Astrocyte of the cerebellum (primary cell): ENCODE results near the gene PI4K2B.
A peak's percentile ranks its signal among the peaks of the same experiment; 100 is the strongest.

ENCODE experiments used
- DNase-seq: peaks from one replicate; pipeline ENCODE4 v3.0.0-alpha.2; 2011; ENCODE audit warnings: low read depth
- H3K4me3 ChIP-seq: 2 replicates; pipeline ENCODE4 v1.5.1; 2011; ENCODE audit warnings: mild to moderate bottlenecking, low read depth, low read length, moderate library complexity
- CTCF ChIP-seq: IDR thresholded peaks from 2 replicates; pipeline ENCODE4 v1.5.1; 2012; ENCODE audit warnings: low read length, low read depth, moderate library complexity, mild to moderate bottlenecking; ENCODE audit errors: missing control alignments
- in situ Hi-C: cut with HindIII; loops from 2 replicates; pipeline ENCODE4 v1.10.0; 2017; ENCODE audit warnings: low sequenced_read_pairs

The PI4K2B gene

GRCh38 chr4:25233737-25234389 lies at the start of gene PI4K2B:
Gene PI4K2B, plus strand, starts transcription at chr4:25234033. Its CDS starts 131 bp downstream, at chr4:25234164.
- DNase-seq, result no peak
- TF ChIP-seq CTCF, result no peak
- in situ Hi-C loops, result no loop called here
- peak within 1 kb of the TSS; percentile 72 for H3K4me3 ChIP-seq

GRCh38 chr4:25184056-25184455 lies 49.8 kb upstream of the PI4K2B start:
- no peak for TF ChIP-seq CTCF
- no peak for DNase-seq
- no peak overlapping the region for H3K4me3 ChIP-seq
- in situ Hi-C loops, result no loop called here

GRCh38 chr4:25190407-25190806 lies 43.4 kb upstream of the PI4K2B start:
- no peak for DNase-seq
- H3K4me3 ChIP-seq, result no peak overlapping the region
- no peak for TF ChIP-seq CTCF
- in situ Hi-C loops, result no loop called here

GRCh38 chr4:25198713-25199112 lies 35.1 kb upstream of the PI4K2B start:
- in situ Hi-C loops, result no loop called here
- no peak for DNase-seq
- TF ChIP-seq CTCF, result no peak
- H3K4me3 ChIP-seq, result no peak overlapping the region

- TF ChIP-seq CTCF, result no peak
- no peak overlapping the region for H3K4me3 ChIP-seq
- in situ Hi-C loops, result no loop called here
Observed at GRCh38 chr4:25207997-25208396, 25.8 kb upstream of the PI4K2B start.

GRCh38 chr4:25209702-25210101 lies 24.1 kb upstream of the PI4K2B start:
- no peak for TF ChIP-seq CTCF
- no peak for DNase-seq
- H3K4me3 ChIP-seq, result no peak overlapping the region
- in situ Hi-C loops, result no loop called here

More at GRCh38 chr4:25207997-25208396, 25.8 kb upstream of the PI4K2B start:
- no peak for DNase-seq

GRCh38 chr4:25211721-25212120 lies 22.1 kb upstream of the PI4K2B start:
- H3K4me3 ChIP-seq, result no peak overlapping the region
- in situ Hi-C loops, result no loop called here
- no peak for TF ChIP-seq CTCF
- no peak for DNase-seq
